ENCODE measurements around the gene HPCAL1.

GRCh38 chr2:10357193-10358169 lies 54.8 kb downstream of the HPCAL1 start:
- TF ChIP-seq CTCF (IDR thresholded peaks at IDR 0.05) (no peak), POLR2A (IDR thresholded peaks at IDR 0.05) (no peak)
